T47D (cell line): Measurements from ENCODE around the gene LCNL1.

Experiments used
- DNase-seq, 2 experiments: peaks; one replicate each; pipeline versions ENCODE4 v3.0.0 to v3.0.0-alpha.2; 2011 to 2012; ENCODE audit warnings: low read depth in 1 of 2, low spot score in 1 of 2
- JUND ChIP-seq: IDR thresholded peaks from 2 replicates; pipeline ENCODE4 v1.6.1; 2012; ENCODE audit warnings: low read depth
- in situ Hi-C: cut with HindIII; loops from 2 replicates; pipeline ENCODE4 v1.10.0; 2016; ENCODE audit warnings: low sequenced_read_pairs, low pct_unique_long_range_greater_than_20kb

The LCNL1 gene

DNA sequence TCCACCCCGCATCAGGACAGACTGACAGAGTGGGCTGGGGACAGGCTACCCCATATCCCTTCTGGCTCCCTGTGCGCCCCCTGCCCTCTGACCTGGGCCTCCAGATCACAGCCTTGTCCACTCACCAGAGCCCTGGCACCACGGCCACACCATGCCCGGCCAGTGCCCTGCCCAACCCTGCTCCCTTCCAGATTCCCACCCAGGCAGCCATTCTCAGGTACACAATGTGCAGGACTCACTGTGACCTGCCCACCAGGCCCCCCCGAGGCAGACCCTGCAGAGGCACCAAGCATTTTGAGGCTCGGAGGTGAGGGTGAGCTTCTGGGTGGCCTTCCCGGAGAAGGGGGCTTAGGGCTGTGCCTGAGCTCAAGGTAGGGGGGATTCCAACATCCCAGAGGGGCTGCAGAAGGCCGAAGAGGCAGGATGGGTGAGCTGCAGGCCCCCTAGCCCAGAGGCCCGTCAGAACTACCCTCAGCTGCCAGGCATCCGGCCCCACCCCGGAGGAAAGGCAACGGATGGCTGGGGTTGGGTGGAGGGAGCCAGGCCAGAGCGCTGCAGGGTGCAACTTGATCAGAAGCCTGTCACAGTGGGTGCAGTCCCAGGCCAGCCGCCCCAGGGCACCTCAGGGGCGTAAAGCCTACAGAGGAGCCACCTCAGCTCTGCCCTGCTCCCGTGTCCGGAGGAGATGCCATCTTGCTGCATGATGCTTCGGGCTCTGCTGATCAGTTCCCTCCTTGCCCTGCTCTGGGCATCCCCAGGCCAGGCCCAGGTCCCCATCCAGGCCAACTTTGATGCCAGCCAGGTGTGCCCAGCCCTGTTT, at the start of gene LCNL1:
Gene LCNL1, plus strand, starts transcription at position 762 of the 820 bp plus-strand sequence. CDS start 594 bp downstream, outside the sequence.
- in situ Hi-C loops = no loop called here
- no peak for DNase-seq
- TF ChIP-seq JUND = no peak

DNA sequence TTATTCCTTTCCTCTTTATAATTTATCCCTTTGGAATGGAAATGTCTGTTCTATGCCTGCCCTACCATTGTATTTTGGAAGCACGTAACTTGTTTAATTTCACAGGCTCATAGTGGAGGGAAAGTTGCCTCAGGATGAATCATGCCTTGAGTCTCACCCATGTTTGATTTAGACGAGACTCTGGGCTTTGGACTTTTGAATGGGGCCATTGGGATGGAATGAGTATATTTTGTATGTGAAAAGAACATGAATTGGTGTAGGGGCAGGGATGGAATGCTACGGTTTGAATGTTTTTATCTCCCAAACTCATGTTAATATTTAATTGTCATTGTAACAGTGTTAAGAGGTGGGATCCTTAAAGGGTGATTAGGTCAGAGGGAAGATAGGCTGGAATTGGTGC, 48.5 kb upstream of the LCNL1 start:
- no peak for TF ChIP-seq JUND
- DNase-seq = no peak
- in situ Hi-C loops = loop anchor here (10.0 kb wide), 1 partner anchor 49 kb away; the partner anchor contains the start of gene TRAF2

DNA sequence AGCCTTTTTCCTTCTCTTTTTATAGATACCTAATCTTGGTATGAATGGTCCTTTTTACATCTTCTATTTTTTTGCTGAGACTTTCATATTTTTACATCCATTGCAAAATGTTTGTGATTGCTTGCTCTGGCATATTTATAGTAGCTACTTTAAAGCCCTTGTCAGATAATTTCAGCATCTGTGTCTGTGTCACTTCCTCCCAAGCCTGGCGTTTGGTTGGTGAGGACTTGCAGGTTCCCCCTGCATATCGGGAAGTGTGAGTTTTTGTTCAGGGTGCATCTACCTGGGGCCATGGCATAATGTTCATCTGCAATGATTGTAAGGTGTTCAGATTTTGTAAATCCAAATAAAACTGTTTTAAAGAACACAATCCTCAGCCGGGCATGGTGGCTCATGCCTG, 47.1 kb upstream of the LCNL1 start:
- no peak for DNase-seq
- in situ Hi-C loops = loop anchor here (10.0 kb wide), 1 partner anchor 51 kb away; the partner anchor contains the start of gene TRAF2
- no peak for TF ChIP-seq JUND

- DNase-seq = no peak
- TF ChIP-seq JUND = no peak
- in situ Hi-C loops = loop anchor here (10.0 kb wide), 1 partner anchor 52 kb away; the partner anchor contains the start of gene TRAF2
Measured at GRCh38 chr9:136936645-136937170, 46.1 kb upstream of the LCNL1 start.

DNA sequence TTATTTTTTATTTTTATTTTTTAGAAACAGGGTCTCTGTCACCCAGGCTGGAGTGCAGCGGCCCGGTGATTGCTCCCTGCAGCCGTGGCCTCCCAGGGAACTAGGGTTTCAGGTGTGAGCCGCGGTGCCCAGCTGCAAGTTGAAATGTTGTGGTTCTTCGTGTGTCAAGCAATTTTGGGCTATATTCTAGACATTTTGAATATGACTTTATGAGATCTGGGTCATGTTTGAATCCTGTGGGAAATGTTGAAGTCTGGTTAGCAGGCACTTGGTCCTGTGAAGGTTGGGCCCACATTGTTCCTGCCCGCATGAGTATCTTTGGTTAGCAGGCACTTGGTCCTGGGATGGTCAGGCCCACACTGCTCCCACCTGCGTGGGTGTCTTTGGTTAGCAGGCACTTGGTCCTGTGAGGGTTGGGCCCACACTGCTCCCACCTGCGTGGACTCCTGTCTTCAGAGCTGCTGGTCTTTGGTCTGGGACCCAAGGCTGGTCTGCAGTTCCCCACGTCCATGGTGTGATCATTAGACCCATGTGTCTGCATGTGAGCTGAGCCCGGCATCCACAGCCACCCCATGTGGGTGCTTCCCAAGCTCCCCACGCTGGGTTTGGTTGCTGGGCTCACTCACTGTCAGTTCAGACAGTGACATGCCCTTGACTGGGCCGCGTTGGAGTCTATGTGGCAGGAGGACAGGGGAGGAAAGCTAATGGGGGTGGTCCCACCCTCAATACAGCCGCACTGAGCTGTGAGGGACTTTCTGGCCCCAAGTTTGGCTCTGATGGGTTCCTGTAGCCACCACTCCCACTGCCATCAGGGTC, 45.4 kb upstream of the LCNL1 start:
- no peak for DNase-seq
- in situ Hi-C loops = loop anchor here (10.0 kb wide), 1 partner anchor 53 kb away; the partner anchor contains the start of gene TRAF2
- TF ChIP-seq JUND = no peak

DNA sequence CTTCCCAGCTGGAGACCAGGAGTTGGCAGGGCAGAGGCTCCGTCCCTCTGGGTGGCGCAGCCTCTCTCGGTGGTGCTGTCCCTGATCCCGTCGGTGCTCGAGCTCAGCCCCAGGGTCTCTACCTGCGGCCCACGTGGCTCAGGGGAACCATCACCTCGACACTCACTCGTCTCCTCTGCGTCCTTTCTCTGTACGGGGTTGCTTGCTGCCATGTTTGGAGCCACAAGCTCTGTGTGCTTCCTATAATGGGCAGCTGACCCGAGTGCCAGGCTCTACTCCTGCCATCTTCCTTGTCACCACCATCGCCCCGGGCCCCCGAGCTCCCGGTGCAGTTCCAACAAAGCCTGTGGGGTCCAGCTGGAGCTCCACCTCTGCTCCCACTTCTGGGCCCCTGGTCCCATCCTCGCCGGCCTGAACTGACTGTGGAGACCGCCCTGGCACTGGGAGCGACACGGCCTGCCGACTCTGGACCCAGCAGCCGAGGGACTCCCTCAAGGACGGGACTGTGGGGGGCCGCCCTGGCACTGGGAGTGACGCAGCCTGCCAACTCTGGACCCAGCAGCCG, 43.3 kb upstream of the LCNL1 start:
- no peak for DNase-seq
- TF ChIP-seq JUND = no peak
- in situ Hi-C loops = loop anchor here (10.0 kb wide), 1 partner anchor 55 kb away; the partner anchor contains the start of gene TRAF2

DNA sequence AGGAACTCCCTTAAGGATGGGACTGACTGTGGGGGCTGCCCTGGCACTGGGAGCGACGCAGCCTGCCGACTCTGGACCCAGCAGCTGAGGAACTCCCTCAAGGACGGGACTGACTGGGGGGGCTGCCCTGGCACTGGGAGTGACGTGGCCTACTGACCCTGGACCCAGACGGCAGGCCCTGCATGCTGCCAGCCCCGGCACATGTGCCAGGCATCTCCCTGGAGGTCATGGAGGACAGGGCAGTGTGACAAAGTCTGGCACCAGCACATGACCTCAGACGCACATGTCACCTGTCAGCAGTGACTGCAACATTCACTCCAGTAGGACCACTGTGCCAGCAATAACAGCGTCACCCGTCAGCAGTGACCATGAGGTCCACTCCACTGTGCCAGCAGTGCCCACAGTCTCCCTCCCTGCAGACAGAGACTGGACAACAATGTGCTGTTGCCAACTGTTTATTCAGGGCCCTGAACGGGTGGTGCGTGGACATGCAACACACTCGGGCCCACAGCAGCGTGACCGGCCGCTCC, 42.7 kb upstream of the LCNL1 start:
- TF ChIP-seq JUND = no peak
- in situ Hi-C loops = loop anchor here (10.0 kb wide), 1 partner anchor 55 kb away; the partner anchor contains the start of gene TRAF2
- no peak for DNase-seq

DNA sequence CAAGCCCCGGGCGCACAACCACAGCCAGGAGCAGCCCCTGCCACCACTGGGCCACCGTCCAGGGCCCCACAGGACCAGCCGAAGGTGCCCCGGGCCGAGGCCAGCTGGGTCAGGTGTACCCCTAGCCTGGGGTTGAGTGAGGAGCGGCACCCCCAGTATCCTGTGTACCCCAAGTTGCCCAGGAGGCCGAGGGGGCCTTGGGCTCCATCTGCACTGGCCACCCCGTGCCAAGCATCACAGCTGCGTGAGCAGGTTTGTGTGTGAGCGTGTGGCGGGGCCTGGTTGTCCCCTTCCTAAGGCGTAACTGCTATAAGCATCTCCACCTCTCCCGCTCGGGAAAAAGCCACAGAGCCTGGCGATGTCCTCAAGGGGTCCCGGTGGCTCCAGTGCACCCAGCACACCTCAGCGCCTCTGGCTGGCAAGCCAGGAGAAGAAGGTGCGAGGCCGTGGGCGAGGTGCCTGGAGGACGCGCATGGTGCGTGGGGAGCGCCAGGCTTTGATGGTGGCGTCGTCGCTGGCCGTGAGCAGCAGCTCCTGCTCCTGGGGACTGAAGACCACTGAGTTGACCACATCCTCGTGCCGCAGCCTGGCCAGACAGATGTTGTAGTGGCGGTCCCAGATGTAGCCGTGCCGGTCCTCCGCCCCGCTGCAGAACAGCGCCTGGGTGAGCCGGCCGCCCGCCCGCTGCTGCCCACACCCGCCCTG, 42.1 kb upstream of the LCNL1 start:
- no peak for DNase-seq
- in situ Hi-C loops = no loop called here
- no peak for TF ChIP-seq JUND

DNA sequence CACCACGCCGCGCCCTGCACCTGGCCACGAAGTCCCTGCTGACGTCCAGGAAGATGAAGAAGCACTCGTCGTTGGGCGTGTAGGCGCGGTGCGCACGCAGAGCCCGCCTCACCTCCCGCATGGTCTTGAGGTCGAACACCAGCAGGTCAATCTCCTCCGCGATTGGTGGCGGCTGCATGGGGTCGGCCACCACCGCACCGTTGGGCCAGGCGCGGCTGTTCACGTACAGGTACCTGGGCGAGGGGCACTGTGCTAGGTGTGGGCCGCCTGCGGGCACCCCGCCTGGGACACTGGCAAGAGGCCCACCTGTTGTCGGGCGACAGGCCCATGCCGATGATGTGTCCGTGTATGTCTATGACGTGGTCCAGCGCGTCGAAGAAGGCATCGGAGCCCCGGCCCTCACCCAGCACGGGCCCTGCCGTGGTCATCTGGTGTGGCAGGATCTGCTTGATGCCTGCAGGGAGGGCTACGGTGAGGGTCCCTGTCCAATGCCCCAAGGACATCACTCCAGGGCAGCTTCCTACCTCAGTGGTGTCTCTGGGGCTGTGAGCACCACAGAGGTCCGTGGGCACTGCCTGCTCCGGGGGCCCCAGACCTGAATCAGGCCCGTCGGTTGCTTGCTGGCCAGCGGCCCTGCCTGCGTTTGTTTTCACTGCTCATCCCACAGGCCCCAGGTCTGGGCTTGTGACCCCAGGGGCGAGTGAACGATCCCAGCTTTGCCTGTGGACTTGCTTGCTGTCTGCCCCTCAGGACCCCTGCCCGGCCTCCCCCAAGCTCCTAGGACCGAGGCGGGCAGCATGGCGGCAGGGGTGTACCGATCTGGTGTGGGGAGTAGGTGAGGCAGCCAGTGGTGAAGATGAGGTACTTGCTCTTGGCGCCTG, 41.3 kb upstream of the LCNL1 start:
- no peak for DNase-seq
- in situ Hi-C loops = no loop called here
- no peak for TF ChIP-seq JUND

GRCh38 chr9:136942112-136942880, 40.5 kb upstream of the LCNL1 start:
- TF ChIP-seq JUND = no peak
- no peak for DNase-seq
- in situ Hi-C loops = no loop called here
